GM12873 (cell line): ENCODE results near the gene NEUROD4.

ENCODE experiments used
- CTCF ChIP-seq: IDR thresholded peaks from 2 replicates; pipeline ENCODE4 v1.5.1; 2012; ENCODE audit warnings: low read depth, mild to moderate bottlenecking, moderate library complexity, low read length, control low read depth; ENCODE audit not compliant: insufficient read depth; ENCODE audit errors: missing control alignments

NEUROD4 gene, protein sequence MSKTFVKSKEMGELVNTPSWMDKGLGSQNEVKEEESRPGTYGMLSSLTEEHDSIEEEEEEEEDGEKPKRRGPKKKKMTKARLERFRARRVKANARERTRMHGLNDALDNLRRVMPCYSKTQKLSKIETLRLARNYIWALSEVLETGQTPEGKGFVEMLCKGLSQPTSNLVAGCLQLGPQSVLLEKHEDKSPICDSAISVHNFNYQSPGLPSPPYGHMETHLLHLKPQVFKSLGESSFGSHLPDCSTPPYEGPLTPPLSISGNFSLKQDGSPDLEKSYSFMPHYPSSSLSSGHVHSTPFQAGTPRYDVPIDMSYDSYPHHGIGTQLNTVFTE

DNA sequence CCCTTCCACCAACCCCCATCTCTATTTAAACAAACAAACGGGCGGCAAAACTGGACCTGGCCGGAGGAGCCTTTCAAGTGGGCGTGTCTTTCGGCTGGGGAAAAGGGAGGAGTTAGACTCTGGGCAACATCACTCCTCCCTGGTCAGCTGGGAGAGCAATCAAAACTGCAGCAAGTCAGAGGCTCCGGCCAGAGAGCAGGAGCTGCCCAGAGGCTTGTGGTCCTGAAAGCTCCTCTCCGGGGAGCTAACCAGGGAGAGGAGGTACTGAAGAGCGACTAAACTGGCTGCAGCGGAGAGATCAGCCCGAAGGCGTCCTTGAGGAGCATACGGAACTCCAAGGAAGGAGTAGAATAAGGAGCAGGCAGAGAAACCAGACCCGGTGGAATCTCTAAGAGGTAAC, at the start of gene NEUROD4:
TSS of gene NEUROD4 (plus strand) at position 191 of the 400 bp plus-strand sequence. CDS start 6,466 bp downstream, outside the sequence.
- no peak for TF ChIP-seq CTCF

DNA sequence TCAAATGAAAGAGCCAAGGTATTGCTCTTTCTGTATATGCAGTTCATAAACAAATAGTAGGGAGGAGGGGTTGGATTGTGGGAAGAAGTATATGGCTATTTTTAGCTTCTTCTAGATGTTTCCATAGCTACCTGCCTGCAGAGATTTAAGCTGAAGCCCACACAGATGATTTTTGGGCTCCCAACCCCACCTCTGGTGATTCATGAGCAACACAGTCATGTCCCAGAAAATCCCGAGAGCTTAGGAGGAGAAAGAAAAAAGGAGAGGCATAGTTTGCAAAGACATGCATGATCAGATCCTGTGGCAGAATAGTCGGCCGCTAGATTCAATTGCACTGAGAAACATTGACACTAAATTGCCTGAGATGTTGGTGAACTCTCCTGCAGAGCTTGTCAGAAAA, 49.0 kb upstream of the NEUROD4 start:
- TF ChIP-seq CTCF = no peak

GRCh38 chr12:54973556-54973955, 46.2 kb upstream of the NEUROD4 start:
- no peak for TF ChIP-seq CTCF

DNA sequence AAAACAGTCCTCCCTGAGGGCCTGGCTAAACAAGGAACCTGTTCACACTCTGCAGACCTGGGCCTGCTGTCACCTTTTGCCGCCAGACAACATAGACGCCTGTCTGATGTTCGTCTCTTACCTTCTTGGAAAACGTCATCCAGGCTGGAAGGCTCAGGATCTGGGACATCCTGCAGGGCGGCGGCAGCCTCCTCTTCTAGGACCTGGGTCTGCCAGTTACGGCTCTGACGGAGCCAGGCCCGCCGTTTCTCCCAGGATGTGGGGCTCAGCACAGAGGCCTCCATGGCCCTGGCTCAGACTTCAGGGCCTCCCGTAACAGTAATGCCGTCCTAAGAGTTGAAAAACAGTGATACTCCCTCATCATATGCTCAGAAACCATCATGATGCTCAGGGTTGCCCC, 45.5 kb upstream of the NEUROD4 start:
- no peak for TF ChIP-seq CTCF

GRCh38 chr12:54975272-54975671, 44.5 kb upstream of the NEUROD4 start:
- TF ChIP-seq CTCF = no peak

GRCh38 chr12:54975875-54976274, 43.9 kb upstream of the NEUROD4 start:
- no peak for TF ChIP-seq CTCF

- TF ChIP-seq CTCF = no peak
Observed at GRCh38 chr12:54977155-54977554, 42.6 kb upstream of the NEUROD4 start.
